Measurements from ENCODE around the gene RXRA. TPM values are rescaled to one million over a fixed set of nuclear protein-coding genes. Genes with fewer than 3 reads are reported as not detected.

Gene RXRA
- total RNA-seq, 2 donors from 2014 or later: 68.2 to 72.0 TPM

GRCh38 chr9:134283692-134284265 lies 42.5 kb upstream of the RXRA start:
- intact Hi-C loops (cut with DNase I): no loop called here
- no peak overlapping the region for H3K9ac ChIP-seq (ENCODE audit: low read depth in 2 of 2, low read length in 2 of 2)
- DNase-seq: no peak
- no peaks in the 10 kb centered on the region for H3K9me3 ChIP-seq
- no peaks in the 10 kb centered on the region for H3K36me3 ChIP-seq
- H3K4me3 ChIP-seq: no peak overlapping the region
- TF ChIP-seq, protein P1, sequence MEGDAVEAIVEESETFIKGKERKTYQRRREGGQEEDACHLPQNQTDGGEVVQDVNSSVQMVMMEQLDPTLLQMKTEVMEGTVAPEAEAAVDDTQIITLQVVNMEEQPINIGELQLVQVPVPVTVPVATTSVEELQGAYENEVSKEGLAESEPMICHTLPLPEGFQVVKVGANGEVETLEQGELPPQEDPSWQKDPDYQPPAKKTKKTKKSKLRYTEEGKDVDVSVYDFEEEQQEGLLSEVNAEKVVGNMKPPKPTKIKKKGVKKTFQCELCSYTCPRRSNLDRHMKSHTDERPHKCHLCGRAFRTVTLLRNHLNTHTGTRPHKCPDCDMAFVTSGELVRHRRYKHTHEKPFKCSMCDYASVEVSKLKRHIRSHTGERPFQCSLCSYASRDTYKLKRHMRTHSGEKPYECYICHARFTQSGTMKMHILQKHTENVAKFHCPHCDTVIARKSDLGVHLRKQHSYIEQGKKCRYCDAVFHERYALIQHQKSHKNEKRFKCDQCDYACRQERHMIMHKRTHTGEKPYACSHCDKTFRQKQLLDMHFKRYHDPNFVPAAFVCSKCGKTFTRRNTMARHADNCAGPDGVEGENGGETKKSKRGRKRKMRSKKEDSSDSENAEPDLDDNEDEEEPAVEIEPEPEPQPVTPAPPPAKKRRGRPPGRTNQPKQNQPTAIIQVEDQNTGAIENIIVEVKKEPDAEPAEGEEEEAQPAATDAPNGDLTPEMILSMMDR (IDR thresholded peaks at IDR 0.05): no peak
- H3K27me3 ChIP-seq: no peaks in the 10 kb centered on the region
- H3K4me1 ChIP-seq: no peaks in the 10 kb centered on the region
- no peak overlapping the region for H3K27ac ChIP-seq

DNA sequence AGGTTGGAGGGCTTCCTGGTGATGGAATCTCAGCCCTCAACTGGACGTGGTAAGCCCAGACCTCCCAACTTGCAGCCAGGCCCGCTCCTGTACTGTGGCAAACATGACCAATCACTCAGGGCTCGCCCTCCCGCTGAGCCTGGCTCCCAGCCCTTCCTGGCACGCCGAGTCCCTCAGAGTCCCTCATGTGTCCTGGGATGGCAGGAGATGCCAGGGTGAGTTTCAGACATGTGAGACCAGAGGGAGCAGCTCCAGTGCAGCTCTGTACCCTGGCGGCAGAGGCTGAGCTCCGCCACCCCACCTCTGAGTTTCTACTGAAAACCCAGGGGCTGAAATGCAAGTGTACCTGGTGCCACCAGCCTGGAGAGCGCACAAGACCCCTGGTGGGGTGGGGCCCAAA lies 42.0 kb upstream of the RXRA start:
- no peaks in the 10 kb centered on the region for H3K4me1 ChIP-seq
- intact Hi-C loops (cut with DNase I): no loop called here
- no peak overlapping the region for H3K9ac ChIP-seq (ENCODE audit: low read depth in 2 of 2, low read length in 2 of 2)
- no peak overlapping the region for H3K4me3 ChIP-seq
- TF ChIP-seq, protein P1 (IDR thresholded peaks at IDR 0.05): no peak
- no peaks in the 10 kb centered on the region for H3K36me3 ChIP-seq
- no peak for DNase-seq
- H3K27me3 ChIP-seq: no peaks in the 10 kb centered on the region
- H3K9me3 ChIP-seq: no peaks in the 10 kb centered on the region
- H3K27ac ChIP-seq: no peak overlapping the region

DNA sequence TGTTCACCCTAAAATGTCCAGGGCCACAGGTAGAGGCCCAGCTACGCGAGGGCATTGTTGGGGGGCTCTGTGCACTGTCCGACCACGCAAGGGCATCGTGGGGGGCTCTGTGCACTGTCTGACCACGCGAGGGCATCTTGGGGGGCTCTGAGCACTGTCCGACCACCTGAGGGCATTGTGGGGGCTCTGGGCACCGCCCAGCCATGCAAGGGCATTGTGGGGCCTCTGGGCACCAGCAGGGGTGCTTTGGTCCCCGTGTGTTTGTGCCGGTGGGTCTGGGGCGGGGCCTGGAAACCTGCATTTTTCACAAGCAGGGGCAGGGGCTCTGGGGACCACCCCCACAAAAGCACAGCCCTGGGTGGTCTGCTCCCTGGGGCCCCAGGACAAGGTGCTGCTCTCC lies 41.5 kb upstream of the RXRA start:
- intact Hi-C loops (cut with DNase I): no loop called here
- Histone ChIP-seq H3K36me3 (no peaks in the 10 kb centered on the region), H3K4me3 (no peak overlapping the region), H3K27ac (no peak overlapping the region), H3K9ac (ENCODE audit: low read depth in 2 of 2, low read length in 2 of 2) (no peak overlapping the region), H3K4me1 (no peaks in the 10 kb centered on the region), H3K27me3 (no peaks in the 10 kb centered on the region), H3K9me3 (no peaks in the 10 kb centered on the region)
- TF ChIP-seq, protein P1 (IDR thresholded peaks at IDR 0.05): no peak
- DNase-seq: no peak

DNA sequence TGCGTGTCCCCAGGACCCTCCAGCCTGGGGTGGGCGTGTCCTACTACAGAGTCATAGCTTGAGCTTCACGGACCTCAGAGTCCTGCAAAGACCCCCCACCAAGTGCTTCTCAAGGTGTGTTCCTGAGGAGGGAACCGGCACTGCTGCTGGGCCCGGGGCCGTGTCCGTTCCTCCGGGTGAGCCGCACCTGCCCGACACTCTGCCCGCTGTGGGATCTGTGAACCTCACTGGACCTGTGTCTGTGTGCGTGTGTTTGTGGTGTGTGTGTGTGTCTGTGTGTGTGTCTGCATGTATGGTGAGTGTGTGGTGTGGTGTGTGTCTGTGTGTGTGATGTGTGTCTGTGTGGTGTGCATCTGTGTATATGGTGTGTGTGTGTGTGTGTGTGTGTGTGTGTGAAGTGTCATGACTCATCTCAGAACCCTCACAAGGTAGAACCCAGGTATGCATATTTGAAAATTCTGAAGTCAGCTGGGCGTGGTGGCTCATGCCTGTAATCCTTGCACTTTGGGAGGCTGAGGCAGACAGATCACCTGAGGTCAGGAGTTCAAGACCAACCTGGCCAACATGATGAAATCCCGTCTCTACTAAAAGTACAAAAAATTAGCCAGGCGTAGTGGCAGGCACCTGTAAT lies 40.9 kb upstream of the RXRA start:
- Histone ChIP-seq H3K27ac (no peak overlapping the region), H3K27me3 (no peaks in the 10 kb centered on the region), H3K9ac (ENCODE audit: low read depth in 2 of 2, low read length in 2 of 2) (no peak overlapping the region), H3K9me3 (no peaks in the 10 kb centered on the region), H3K36me3 (no peaks in the 10 kb centered on the region), H3K4me1 (no peaks in the 10 kb centered on the region), H3K4me3 (no peak overlapping the region)
- DNase-seq: no peak
- intact Hi-C loops (cut with DNase I): no loop called here
- TF ChIP-seq, protein P1 (IDR thresholded peaks at IDR 0.05): no peak

GRCh38 chr9:134286471-134287245 lies 39.6 kb upstream of the RXRA start:
- no peaks in the 10 kb centered on the region for H3K36me3 ChIP-seq
- no peaks in the 10 kb centered on the region for H3K27me3 ChIP-seq
- H3K9me3 ChIP-seq: no peaks in the 10 kb centered on the region
- TF ChIP-seq, protein P1 (IDR thresholded peaks at IDR 0.05): no peak
- H3K4me3 ChIP-seq: no peak overlapping the region
- H3K27ac ChIP-seq: no peak overlapping the region
- H3K9ac ChIP-seq (ENCODE audit: low read depth in 2 of 2, low read length in 2 of 2): no peak overlapping the region
- no peak for DNase-seq
- intact Hi-C loops (cut with DNase I): no loop called here
- H3K4me1 ChIP-seq: no peaks in the 10 kb centered on the region
